M059J (cell line): ENCODE data around the gene DDX10. TPM values are rescaled to one million over a fixed set of nuclear protein-coding genes. Genes with fewer than 3 reads are reported as not detected.
"Not testable (repeated sequence)": the region's sequence is repeated elsewhere in the genome, so short reads cannot be mapped to it uniquely, and the experiment has no call there.

Experiments
- DNase-seq: peaks from one replicate; pipeline ENCODE4 v3.0.0-alpha.2; 2012; ENCODE audit warnings: low read depth
- total RNA-seq: library from RNA; depleted of rRNA; stranded (reverse); fragments of >200 nt; shearing (Covaris generic); gene quantifications from 2 replicates; pipeline ENCODE4 v1.2.3, GENCODE V29; 2014

Gene DDX10
- total RNA-seq, 1 experiment from 2014 or later, result 43.0 TPM

DNA sequence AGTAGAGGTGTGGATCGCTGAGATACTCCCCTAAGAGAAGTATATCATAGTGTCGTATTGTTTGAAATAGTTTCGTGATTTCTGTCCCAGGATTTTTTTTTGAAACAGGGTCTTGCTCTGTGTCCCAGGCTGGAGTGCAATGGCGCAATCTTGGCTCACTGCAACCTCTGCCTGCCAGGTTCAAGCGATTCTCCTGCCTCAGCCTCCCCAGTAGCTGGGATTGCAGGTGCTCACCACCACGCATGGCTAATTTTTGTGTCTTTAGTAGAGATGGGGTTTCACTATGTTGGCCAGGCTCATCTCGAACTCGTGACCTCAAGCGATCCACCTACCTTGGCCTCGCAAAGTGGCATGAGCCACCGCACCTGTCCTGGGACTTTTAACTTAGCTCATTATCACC, 159.1 kb downstream of the DDX10 start:
- not testable (repeated sequence) for DNase-seq

DNA sequence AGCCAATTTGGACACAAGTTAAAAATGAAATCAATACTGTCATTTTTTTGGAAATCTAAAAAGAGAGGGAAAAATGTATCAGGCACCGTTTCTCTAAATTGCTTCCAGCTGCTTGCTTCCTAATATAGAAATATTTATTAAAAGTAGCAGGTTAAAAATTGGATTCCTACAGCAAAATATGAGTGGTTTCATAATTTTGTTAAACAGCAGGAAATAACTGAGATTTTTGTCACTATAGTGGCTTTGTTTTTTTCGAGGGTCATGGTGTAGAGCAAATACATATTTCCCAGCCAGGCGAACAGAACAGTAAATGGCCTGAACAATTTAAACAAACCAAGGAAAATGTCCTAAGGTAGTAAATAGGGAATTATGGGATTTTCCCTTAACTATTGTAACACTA, 159.7 kb downstream of the DDX10 start:
- no peak for DNase-seq

DNA sequence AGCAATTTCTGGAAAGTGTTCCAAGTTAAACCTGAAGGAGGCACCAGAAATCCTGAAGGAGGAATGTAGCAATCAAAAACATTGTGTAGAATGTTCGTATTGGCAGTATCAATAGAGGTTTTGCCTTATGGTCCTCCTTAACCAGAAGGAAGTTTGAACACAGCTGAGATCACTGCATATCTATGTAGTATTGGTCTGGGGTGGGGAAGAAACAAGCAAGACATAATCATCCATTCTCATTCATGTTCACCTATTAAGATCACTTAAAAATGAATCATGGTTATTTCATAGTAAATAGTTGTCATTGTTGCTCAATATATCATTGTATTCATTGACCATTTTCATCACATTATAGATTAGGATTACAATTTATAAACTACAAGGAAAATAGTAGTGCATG, 160.5 kb downstream of the DDX10 start:
- no peak for DNase-seq

DNA sequence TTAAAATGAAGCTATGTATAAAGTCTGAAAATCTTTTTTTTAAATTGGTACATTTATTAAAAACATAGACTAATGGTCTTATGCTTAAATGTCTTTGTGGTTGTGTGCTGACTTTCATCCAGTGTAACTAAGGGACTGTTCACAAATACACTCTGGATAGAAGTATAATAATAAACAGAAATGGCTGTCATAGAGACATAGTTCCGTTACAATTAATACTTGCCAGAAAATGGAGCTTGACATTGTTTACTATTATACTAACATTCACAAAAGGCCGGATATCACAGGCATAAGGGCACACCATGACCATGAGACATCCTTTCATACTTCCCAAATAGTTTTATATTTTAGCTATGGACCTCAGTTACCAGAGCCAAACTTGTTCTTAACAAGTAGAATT, 161.3 kb downstream of the DDX10 start:
- DNase-seq, result no peak

DNA sequence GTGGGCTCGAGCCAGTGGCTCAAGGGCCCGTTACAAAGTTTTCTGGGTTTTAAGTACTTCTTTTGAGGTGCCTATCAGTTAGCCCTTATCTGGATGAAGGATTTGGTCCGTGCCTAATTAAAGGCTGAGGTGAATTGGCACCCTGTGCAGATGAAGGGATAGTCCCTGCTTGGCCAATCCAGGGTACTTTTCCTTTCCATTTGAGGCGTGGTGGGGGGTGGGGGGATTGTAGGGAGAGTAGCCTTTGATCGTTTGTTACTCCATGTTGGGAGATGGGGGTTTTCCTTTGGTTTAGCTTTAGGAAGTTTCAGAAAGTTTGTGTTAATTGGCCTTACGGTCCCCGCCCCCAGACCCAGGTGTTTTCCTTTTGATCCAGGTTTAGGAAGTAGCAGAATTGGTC, 170.8 kb downstream of the DDX10 start:
- DNase-seq, result no peak

DNA sequence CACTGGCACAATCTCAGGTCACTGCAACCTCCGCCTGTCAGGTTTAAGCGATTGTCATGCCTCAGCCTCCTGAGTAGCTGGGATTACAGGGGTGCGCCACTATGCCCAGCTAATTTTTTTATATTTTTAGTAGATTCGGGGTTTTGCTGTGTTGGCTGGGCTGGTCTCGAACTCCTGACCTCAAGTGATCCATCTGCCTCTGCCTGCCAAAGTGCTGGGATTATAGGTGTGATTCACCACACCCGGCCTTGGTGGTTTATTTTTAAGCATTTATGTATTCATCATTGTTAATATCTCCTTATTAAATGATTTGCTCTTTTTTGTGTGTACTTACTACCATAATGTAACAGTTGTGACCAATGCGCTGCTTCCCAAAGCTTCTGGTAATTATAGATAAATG, 171.7 kb downstream of the DDX10 start:
- peak; percentile 4 for DNase-seq

DNA sequence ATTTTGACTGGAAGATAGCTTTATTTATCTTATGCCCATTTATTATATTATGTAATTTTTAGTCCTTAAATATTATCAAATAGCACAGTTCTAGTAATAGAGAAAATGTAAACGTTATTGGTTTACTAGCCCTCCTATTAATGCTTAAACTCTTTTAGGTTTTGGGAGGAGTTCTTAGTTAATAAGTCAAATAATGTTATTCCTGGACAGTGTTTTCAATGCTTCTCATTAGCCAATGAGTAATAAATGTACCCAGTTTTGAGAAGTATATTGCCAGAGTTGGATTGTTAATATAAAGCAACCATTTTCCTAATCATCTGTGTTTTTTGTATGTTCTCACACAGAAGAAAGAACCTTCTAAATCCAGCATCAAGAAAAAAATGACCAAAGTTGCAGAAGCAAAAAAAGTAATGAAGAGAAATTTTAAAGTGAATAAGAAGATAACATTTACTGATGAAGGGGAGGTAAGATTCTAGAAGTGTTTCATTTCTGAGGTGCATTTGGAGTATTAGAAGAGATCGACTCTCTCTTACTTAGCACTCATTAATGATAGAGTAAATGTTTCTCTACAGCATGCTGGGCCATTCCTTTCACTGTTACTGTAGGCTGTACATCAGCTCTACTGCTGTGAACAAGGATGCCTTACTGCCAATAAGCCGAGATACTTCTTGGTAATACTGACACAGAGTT, 173.4 kb downstream of the DDX10 start:
- no peak for DNase-seq

DNA sequence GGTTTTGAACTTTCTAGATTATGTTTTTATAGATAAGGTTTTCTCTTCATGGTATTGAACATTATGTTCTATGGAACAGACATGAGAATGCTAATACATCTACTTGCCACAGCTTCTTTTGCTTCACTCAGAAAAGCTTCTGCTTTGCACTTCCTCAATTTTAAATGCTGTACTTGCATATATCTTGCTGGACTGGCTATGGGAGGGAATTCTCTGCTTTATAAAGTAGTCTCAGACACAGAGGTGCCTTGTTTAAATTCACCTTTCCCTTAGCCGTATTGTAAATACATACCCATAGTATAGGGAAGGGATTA, 173.9 kb downstream of the DDX10 start:
- DNase-seq, result no peak

DNA sequence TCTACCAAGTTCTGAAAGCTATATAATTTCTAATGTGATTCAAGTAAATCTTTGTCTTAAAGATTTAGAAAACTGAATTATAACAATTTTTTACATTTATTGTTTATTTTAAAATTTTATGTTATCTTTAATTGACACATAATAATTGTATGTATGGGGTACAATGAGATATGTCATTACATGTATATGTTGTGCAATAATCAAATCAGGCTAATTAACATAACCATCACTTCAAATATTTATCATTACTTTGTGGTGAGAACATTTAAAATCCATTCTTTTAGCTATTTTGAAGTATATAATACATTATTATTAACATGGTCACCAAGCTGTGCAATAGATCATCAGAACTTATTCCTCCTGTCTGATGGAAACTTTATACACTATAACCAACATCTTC, 181.1 kb downstream of the DDX10 start:
- DNase-seq, result no peak

DNA sequence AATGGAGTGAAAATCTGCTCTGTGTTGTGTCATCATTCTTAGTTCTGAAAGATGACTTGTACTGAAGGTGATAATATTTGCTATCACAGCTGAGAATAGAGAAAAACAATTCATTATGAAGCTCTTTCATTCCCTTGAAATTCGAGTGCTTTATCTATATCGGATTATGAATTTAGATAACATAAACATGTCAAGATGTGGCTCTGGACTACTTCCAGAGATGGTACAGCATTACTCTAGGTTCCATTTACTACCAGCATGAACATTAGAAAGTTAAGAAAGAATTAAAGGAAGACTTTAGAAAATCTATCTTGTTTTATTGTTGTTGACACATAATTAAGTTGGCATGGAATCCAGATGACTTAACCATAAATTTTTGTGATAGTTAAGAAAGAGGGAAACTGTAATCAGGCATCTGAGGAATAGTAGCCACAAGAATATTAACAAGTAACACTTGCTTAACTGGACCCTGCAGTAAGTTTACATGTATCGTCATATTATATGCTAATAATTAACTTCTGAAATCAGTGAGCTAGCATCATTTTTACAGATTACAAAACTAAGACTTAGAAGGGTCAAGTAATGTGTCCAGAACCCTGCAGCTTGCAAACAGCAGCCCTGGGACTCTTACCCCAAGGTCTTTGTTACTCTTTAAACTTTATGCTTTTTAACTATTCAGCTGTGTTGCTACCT, 182.6 kb downstream of the DDX10 start:
- no peak for DNase-seq

DNA sequence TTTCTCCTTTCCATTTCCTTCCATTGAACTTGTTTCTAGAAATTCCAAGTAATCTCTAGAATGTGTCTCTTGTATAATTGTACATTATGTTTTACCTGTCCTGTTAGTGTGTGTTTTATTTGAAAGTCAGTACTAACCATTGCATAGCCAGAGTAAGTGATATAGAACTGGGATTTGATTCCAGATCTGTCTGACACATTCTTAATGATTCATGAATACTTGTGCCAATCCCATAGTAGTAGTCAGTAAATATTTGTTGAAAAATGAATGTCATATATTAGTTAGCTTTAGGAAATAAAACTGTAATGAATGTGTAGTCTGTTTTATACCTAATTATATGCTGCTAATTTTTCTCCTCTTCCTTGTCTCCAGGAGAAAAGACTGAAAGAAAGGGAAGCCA, 186.9 kb downstream of the DDX10 start:
- DNase-seq, result no peak

DNA sequence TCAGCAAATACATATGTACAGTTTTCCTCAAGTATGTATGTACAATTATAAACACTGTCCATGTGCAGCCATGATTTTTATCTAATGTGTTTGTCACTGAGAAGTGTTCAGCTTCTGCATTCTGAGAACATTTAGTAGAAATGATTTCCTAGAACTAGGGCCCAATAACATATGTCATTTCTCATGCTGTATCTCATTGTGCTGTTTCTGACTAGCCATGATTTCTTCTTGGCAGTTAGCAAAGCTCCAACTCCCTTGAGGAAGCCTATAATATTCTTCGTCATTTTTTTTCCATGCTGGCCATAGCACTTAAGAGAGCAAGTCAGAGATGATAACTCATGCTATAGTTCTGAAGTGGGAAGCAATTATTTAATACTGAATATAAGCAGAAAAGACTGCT, 187.8 kb downstream of the DDX10 start:
- no peak for DNase-seq

DNA sequence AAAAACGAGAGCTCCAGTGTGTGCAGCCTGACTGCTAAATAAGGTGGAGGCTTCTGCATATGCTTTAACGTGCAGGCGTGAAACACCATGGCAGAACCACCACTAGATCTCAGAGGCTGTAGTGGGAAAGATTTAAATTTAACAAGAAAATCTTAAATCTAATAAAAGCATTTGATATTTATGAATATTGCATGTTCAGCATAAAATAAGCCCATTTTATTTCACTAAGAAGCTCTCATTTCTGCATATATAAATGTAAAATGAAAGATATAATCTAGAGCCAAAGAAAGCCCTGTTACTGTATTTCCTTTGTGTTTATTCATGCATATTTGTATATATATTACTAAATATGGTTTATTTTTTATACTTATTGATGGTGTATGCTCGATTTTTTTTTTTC, 188.3 kb downstream of the DDX10 start:
- DNase-seq, result no peak

DNA sequence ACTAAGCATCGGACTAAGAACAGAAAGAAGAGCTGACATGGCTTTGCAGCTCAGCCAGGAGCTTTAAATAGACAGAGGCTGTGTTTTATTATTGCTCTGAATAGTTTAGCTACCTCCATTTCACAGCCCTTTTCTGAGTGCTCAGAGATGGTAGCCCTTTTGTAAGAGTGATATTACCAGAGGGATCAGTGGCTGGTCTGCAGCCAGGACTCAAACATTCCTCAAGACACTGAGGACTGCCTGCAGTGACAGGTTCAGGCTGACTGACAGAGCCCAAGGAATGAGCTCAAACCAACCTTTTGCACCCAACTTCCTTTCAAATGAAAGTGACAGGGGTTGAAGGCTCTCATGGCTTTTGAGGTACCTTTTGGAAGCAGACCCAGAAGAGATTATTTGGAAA, 189.0 kb downstream of the DDX10 start:
- peak; percentile 50 for DNase-seq

DNA sequence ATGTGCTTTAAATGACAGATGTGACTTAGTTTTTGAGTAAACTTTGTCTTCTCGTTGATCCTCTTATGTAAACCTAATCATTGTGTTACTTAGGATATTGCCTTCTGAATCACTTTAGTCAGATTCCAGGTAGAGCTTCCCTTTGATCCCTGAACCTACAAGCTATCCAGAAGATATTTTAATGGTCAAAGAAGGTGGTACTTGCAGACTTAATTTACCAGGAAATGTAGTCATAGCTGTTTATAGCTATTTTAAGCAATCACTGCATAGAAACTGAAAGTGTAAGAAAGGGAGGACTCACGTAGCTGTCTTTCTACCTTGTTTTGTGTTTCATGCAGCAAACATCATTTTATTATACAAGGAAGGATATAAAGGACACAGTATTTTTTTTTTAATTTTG, 189.5 kb downstream of the DDX10 start:
- peak; percentile 32 for DNase-seq

DNA sequence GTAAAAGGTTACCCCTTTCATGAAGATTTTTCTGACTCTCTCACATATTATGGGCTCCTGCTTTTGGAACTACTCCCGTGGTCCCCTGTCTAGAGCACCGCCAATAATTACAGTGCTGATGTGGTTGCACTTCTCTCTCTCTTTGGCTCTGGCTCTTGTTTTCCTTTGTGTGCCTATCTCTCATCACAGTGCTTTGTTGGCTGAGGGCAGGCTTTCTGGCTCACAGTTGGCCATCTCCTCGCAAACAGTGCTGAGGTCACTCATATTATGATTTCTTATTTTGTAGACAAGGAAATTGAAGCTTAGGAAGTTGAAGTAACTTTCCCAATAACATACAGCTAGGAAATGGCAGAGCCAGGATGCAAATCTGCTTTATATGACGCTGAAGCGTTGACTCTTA, 192.5 kb downstream of the DDX10 start:
- DNase-seq, result peak; percentile 45

DNA sequence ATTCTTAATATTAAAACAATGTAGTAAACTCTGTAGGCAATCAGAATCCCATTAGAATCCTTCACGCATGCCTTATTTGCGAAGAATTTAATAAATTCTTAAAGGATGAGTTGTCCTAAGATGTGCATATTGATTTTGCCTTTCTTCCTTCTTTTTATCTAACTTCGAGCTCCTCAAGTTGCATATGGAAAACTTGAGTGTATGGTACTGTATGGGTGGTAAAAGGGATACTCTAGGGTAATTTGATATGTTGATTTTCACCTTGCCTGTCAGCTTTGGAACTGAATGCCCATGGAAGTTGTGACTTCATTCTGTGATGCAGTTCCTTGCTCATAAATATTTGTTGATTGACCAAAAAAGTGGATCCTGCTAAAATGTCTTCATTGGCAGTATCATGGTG, 193.8 kb downstream of the DDX10 start:
- DNase-seq, result no peak

DNA sequence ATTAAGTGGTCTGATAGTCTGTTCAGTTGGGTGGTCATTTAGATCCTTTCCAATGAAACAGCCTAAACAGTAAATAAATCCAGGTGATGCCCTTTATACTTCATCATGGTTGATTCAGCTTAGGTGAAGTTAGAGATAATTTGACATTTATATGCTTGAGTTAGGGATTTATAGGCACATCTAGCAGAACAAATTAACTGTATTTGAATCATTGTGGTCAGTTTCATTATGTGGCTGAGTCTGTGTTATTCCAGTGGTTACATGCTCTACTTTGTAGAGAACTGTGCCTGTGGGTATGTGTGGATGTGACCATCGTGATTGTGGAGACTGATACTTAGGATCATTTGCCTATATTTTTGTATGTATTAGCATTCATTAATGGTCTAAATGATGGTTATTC, 194.6 kb downstream of the DDX10 start:
- peak; percentile 85 for DNase-seq

DNA sequence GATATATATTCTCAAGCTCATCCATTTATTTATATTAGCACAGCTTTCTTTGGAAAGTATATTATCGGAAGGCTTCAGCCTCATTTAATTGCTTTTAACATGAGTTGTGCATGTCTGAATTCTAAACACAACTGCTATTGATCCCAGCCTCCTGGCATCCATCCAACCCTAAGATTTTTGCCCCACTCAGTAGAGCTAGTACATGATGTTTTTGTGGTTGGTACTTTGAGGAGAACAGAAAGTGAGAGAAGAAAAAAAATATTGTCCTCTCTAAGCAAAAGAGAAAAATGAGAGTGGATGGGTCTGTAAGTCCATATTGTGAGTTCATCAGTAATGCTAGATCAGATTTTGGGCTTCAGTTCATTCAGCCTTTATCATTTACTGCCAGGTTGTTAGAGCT, 198.7 kb downstream of the DDX10 start:
- DNase-seq, result no peak

DNA sequence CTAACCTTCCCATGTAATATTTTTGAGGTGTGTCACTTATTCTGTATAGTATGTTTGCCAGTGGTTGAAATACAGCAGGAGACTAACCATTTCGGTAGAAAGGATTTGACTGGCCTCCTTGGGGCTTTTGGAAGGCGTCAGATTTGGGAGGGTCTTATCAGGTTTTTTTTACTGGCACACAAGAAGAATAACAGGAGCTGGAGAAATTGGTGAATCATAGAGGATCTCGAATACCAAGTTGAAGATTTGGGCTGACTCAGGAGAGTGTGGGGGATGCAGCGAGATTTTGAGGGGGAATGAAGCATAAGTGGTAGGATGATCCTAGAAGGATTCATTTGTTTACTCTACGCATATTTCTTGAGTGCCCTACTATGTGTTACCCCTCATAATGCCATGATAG, 200.5 kb downstream of the DDX10 start:
- no peak for DNase-seq

DNA sequence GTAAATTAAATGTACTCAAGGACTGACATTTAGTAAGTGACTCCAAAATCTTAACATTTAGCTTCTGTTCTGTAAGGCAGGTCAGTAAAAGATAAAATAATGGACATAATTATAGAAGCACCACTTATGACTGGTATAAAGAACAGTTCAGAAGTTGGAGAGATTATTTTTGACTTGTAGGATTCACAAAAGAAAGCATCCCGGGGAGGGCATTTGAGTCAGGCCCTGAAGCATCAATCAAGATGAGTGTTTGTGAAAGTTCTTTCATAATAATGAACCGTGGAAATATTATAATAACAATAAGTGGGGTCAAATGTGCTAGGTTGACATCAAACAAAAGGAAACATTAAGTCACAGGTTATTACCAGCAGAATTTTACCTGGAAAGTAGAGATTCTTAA, 201.9 kb downstream of the DDX10 start:
- no peak for DNase-seq

DNA sequence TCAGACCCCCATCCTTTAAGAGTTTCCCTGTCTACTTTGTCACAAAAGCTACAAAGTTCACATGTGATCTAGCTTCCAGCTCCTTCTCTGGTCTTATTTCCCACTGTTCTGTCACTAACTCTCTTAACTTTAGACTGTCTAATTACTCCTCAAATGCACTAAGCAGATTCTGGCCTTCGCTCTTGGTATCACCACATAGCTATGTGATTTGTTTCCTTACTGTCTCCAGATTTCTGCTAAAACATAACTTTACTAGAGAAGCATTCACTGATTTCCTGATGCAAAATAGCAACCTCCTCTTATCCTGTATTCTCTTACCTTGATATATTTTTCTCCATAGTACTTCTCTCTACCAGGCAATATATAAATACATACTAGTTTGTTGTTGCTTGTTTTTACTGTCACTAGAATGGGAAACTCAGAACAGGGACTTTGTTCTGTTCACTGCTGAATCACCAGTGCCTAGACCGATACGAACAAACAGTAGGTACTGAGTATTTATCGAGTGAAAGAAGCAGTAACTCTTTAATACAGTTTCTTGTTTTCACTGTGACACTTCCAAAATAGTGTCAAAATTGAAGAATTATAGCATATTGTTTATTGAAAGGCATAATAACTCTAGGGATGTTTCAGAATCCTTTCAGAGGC, 205.6 kb downstream of the DDX10 start:
- peak; percentile 90 for DNase-seq

DNA sequence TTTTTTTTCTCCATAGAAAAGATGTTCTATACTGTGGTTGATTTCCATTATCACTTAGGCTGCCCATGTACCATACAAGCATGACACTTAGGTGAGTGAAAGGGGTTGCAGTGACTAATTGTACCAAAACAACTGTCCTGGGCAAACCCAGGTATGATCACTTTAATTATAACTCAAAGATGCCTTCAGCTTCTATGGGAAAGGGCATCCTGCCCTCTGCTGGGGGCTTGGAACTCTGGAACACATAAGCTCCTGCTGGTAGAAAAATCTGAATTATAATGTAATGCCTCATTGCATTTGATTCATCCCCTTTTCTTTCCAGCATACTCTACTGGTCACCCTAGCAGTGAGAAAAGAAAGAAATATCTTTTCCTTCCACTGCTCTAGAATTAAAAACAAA, 206.3 kb downstream of the DDX10 start:
- DNase-seq, result peak; percentile 80

DNA sequence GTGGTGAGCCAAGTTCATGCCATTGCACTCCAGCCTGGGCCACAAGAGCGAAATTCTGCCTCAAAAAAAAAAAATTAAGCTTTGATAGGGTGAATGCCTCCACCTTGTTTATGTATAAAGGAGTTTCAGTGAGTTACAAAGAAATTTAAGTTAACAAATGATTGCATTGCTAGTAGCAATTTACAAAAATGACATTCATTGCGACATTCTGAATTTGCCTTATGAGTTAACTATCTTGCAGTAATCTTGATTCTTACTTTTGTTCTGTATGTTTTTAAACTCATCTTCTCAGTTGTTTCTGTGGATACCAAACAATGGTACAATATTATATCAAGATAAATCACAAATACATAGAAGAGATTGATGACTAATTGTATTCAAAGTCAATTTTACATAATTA, 207.0 kb downstream of the DDX10 start:
- DNase-seq, result no peak
